GM21737 (cell line): Measurements from ENCODE around the gene PDGFB.

Experiments
- ATAC-seq: cut with Tn5 transposase; IDR thresholded peaks from one replicate; pipeline ENCODE4 v1.9.1; 2021; ENCODE audit warnings: mild to moderate bottlenecking, moderate library complexity; ENCODE audit not compliant: unreplicated experiment

The PDGFB gene

GRCh38 chr22:39277142-39277607 is 32.4 kb upstream of the PDGFB start:
- no peak for ATAC-seq

DNA sequence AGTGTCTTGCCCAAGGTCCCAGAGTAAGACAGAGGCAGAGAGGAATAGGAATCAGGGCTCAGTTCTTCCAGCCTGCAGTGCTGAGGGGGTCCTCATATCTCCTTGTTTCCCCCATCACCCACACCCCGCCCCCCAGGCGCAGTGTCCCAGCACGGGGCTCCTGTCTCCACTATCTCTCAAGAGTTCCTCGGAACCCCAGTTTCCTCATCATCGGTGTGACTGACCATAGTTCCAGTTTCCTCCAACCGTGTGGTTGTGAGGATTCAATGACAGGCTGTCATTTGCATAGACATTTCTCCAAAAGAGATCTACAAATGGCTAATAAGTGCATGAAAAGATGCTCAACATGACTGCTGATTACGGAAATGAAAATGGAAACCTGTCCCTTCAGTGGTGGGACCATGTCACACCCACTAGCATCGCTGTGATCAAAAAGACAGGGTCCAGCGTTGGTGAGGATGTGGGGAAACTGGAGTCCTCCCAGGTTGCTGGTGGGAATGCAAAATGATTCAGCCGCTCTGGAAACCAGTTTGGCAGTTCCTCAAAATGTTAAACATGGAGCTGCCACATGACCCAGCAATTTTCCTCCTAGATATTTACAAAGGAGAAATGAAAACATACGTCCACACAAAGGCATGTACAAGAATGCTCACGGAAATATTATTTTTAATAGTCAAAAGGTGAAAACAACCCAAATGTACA is 31.8 kb upstream of the PDGFB start:
- ATAC-seq, result no peak

GRCh38 chr22:39275814-39276439 is 31.1 kb upstream of the PDGFB start:
- no peak for ATAC-seq

DNA sequence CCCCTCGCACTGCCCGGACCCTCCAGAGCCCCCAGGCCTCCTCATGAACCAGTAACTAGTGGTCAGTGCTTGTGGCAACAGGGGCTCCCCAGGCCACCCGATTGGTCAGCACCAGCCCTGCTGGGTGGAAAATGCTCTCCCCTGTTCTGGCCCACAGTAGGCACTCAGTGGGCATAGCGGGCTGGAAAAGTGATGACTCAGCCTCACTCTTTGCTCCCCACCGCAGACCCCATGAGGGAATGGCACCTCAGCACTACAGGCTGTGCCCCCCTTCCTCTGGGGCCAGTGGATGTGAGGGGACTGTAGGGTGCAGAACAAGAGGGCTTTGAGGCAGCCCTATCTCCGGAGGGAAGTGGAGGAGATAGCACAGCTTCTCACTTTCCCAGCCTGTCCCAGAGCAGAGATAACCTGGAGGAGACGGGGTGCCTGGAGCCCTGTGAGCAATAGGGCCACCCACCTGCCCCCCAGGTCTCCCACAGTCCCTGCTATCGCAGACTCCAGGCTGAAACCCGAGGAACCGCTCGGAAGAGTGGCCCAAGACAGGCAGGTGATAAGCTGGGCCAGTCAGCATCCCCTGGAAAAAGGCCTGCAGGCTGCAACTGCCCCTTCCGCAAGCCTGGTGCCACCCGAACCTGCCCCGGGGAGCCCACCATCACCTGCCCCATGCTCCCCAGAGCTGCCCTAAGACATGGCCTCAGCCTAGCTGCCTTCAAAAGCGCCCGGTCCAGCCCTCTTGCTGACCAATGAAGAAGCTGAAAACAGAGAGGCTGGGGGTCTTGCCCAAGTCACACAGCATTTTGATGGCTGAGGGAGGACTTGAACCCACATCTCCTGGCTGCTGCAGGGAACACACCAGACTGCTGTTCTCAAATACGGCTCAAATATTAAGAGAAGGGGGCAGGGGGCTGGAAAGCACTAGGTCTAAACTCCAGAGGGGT is 29.4 kb upstream of the PDGFB start:
- ATAC-seq, result no peak

GRCh38 chr22:39270792-39271191 is 26.0 kb upstream of the PDGFB start:
- no peak for ATAC-seq

GRCh38 chr22:39270280-39270679 is 25.5 kb upstream of the PDGFB start:
- ATAC-seq, result no peak

- ATAC-seq, result no peak
Measured at GRCh38 chr22:39269095-39269790, 24.5 kb upstream of the PDGFB start.

DNA sequence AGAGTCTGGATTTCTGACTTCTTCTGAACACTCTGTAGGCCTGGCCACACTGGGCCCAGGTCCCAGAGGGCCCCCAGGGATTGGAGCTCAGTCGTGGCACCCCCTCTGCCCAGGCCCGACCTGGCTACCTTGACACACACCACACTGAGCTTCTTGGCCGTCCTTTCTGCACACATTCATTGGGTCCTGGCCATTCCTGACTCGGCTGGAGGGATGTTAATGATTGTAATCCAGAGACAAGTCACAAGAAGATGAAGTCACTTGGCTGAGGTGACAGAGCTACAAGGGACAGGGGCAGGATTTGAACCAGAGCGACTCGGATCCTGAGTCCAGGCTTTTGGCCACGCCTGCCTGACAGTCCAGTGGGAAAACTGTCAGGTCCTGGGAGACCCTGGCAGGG is 23.9 kb upstream of the PDGFB start:
- ATAC-seq, result no peak

DNA sequence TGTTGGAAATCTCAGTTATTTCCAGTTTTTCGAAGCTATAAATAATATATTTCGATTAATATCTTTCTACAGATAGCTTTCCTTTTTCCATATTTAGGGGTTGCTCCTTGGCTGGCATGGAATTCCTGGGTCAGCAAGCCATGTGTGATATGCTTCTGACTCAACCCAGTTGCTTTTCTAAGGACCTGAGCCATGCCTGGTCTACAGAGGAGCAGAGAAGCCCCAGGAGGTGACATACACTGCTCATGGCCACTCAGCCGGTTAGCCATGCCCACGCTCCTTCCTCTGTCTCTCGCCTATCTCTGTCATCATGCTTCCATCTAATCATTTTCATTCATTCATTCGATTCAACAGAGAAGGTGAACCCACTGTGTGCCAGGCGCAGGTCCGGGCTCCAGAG is 23.2 kb upstream of the PDGFB start:
- ATAC-seq, result no peak

GRCh38 chr22:39266398-39267030 is 21.7 kb upstream of the PDGFB start:
- ATAC-seq, result peak; percentile 79

- no peak for ATAC-seq
Measured at GRCh38 chr22:39265143-39265886, 20.5 kb upstream of the PDGFB start.

DNA sequence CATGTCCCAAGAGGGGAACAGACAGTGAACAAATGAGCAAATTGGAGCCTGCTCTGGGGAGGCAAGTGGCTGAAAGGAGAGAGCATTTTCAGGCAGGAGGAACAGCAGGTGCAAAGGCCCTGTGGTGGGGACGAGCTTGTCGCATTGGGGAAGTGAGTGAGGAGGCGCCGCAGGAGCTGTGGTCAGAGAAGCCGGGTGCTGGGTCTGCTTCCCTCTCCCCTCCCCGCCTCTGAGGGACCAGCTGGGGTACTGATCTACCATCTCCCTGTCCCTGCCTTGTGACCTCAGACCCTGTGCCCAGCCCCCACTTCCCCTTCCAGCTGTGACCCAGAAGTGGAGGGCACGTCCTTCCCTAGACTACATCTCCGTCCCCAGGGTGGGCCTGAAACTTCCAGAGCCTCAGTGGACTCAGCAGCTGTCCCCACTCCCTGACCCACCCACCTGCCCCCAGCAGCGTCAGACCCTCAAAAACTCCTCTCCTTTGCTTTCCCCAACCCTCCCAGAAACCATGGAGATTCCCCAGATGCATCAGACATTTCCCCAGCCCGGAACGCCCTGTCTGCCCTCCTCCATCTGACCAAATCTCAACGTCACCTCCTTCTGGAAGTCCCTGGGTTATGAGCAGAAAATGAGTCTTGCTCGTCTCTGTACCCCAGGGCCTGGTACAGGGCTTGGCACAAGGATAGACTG is 19.7 kb upstream of the PDGFB start:
- no peak for ATAC-seq

GRCh38 chr22:39263626-39264348 is 19.0 kb upstream of the PDGFB start:
- ATAC-seq, result no peak

DNA sequence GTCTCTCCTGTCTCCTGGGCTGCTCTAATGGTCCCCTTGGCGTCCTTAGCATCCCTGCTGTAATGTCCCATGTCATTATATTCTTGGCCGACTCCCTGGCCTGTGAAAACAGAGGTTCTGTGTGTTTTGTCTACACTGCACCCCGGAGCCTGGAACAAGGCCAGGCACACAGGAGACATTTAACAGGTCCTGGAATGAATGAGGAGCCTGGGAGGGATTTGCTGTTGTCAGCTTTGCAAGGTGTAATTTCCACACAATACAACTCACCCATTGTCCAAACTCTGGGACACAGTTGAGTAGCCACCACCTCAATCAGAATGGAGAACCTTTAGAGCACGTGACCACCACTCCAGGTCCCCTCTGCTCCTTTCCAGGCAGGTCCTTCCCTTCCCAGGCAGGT is 14.9 kb upstream of the PDGFB start:
- ATAC-seq, result no peak

DNA sequence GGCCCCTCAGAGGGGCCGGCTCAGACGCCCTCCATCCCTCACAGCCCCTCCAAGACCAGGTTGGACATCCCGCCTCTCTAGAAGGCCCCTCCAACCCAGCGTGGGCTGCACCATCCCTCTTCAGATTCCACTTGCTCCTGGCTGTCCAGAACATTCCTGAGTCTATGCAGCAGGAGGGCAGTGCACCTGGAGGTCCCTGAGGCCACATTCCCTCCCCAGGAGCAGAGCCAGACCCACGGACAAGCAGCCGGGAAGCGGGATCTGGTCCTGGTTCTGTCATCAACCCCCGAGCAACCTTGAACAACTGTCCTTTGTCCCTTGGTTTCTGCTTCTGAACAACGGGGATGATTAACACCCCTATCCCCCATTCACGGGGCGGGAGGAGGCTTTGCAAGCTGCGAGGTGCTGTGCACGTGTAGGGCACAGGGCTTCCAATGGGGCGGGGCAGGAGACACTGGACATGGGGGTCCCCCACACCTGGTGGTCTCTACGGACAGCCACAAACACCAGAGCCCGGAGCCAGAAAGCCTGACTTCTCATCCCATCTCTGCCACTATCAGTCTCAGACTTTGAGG is 13.2 kb upstream of the PDGFB start:
- no peak for ATAC-seq

GRCh38 chr22:39256979-39257378 is 12.2 kb upstream of the PDGFB start:
- no peak for ATAC-seq

DNA sequence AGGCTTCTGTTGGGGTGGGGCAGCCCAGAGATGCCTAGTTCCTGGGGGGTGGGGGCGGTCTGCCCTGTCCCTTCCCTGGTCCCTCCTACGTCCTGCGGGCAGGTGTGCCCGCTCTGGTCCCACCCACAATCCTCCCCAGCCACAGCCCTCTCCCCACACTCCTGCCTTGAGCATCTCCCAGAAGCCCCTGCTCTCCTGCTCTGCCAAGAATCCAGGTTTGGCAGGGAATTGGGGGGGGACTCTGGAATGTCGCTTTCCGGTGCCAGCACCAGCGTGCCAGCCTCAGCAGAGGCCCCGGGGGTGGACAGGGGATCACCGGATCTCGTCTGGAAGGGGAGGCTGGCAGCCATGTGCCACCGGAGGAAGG is 11.4 kb upstream of the PDGFB start:
- ATAC-seq, result no peak

- no peak for ATAC-seq
Measured at GRCh38 chr22:39255449-39256185, 10.8 kb upstream of the PDGFB start.
